GM06990 (cell line): ENCODE measurements around the gene ZNF608.

Experiments used
- DNase-seq: peaks from one replicate; pipeline ENCODE4 v3.0.0-alpha.2; 2011; ENCODE audit not compliant: insufficient read length; ENCODE audit errors: extremely low read depth
- H3K27me3 ChIP-seq: replicated peaks from 2 replicates; pipeline ENCODE4 v1.6.0; 2011; ENCODE audit warnings: low read length; ENCODE audit not compliant: control insufficient read depth, insufficient read depth
- H3K36me3 ChIP-seq: 2 replicates; pipeline ENCODE4 v1.5.1; 2011; ENCODE audit warnings: low read length; ENCODE audit not compliant: control insufficient read depth, insufficient read depth
- H3K4me3 ChIP-seq: replicated peaks from 2 replicates; pipeline ENCODE4 v1.5.1; 2011; ENCODE audit warnings: low read depth, mild to moderate bottlenecking, control low read depth, low read length
- CTCF ChIP-seq: IDR thresholded peaks from 2 replicates; pipeline ENCODE4 v1.5.1; 2011; ENCODE audit warnings: low read length, control low read depth, mild to moderate bottlenecking, inconsistent platforms; ENCODE audit not compliant: insufficient read depth, poor library complexity, severe bottlenecking

The ZNF608 gene

DNA sequence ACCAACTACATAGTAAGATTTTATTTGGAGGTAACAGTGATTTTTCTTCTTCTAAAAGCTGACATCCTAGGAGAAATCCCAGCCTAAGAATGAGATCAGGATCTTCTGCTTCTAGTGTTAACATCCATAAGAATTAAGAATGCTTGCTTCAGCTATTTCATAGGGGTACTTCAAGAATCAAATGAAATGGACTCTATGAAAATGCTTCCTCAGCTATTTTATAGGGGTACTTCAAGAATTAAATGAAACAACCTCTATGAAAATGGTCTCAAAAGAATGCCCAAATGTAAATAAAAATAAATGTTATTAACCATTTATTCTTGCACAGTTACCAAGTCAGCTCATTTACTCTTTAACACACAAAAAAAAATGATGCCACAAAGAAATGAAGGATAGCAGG lies 31.5 kb downstream of the ZNF608 start:
- Histone ChIP-seq H3K27me3 (no peaks in the 10 kb centered on the region), H3K4me3 (no peak overlapping the region), H3K36me3 (no peaks in the 10 kb centered on the region; the same call in 1 of the 2 replicates)
- no peak for TF ChIP-seq CTCF
- no peak for DNase-seq

DNA sequence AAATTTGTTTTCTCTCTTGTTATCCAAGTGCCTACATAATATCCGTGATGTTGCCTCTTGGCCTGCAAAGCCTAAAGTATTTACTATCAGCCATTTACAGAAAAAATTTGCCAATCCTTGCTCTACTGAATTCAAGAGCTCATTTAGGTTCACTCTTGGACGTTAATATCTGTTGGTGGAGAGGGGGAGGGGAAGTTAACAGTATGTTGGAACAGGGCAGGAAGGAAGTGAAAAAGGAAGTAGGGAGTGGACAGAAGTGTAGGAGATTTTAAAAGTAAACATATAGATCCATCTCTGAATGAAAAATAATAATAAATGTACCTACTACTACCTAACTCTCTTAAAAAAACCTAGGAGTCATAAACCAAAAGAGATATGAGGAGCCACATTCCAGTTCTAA lies 32.8 kb downstream of the ZNF608 start:
- H3K27me3 ChIP-seq, result no peaks in the 10 kb centered on the region
- TF ChIP-seq CTCF, result no peak
- H3K36me3 ChIP-seq, result no peaks in the 10 kb centered on the region; the same call in 1 of the 2 replicates
- no peak for DNase-seq
- no peak overlapping the region for H3K4me3 ChIP-seq

DNA sequence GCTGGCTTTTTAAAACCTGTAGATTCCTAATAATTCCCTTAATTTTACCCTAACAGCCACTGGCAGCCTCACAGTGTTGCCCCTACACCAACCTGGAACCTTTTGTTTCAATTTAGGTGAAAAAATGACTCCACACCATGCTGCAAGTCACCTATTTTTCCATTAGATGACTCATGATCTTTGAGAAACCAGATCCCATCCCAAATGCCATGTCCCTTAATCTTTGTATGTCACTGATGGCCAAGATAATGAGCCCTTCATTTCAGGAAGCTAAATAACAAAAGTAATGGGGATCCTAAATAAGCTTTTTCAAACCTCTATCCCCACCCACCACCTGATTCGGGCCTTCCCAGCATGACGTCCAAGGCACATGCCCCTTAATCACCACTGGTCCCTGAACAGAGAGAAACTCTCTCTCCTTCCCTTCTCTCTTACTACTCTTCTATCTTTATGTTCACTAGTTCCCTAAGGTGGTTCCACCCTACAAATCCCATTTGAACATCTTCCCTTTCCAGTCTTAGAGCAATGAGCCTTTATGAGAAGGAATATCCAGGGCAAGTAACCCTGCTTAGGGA lies 33.6 kb downstream of the ZNF608 start:
- no peaks in the 10 kb centered on the region for H3K27me3 ChIP-seq
- H3K4me3 ChIP-seq, result no peak overlapping the region
- DNase-seq, result no peak
- no peaks in the 10 kb centered on the region; the same call in 1 of the 2 replicates for H3K36me3 ChIP-seq
- TF ChIP-seq CTCF, result no peak

DNA sequence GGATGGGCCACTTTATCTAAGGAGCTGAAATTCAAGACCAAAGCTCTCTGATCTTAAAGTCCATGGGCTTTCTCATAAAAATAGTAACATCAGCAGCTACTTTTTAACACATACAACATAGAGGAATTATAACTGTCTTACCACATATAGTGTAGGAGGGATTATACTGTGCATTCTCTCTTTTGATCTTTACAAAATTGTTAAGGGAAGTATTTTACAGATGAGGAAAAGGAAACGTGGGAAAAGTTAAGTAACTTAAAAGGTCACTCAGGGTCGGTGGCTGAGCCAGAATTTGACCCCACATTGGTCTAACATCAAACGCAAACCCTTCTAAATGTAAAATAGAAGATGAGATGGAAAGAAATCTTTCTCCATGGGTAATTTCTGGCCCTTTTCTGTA lies 38.4 kb downstream of the ZNF608 start:
- no peak for TF ChIP-seq CTCF
- DNase-seq, result no peak

DNA sequence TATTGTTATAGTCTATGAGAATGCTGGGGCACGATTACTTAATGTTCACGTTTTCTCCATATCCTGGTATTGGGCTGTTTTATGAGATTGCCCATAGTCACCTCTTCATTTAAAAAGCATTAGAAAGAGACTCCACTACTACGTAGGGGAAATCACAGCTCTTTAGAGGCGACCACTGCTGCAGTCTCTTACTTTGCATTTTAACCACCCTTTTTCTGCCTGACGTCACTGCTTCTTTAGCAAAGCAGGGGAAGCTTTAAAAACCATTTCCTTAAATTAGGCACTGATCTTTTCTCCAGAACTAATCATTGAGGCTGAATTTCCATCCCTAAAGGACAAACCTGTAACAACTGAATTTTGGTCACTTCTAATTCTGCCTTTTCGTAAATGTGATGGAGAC lies 38.9 kb downstream of the ZNF608 start:
- H3K27me3 ChIP-seq, result no peaks in the 10 kb centered on the region
- DNase-seq, result no peak
- peak overlapping the region; percentile 29 for H3K4me3 ChIP-seq
- no peaks in the 10 kb centered on the region; the same call in 1 of the 2 replicates for H3K36me3 ChIP-seq
- TF ChIP-seq CTCF, result no peak

More for the DNA sequence above, 38.4 kb downstream of the ZNF608 start:
- H3K27me3 ChIP-seq, result no peaks in the 10 kb centered on the region
- H3K36me3 ChIP-seq, result no peaks in the 10 kb centered on the region; the same call in 1 of the 2 replicates
- no peak overlapping the region for H3K4me3 ChIP-seq
